Left lung (tissue), 10 donors: Measurements from ENCODE around the gene AMZ1. TPM values are rescaled to one million over a fixed set of nuclear protein-coding genes. Genes with fewer than 3 reads are reported as not detected.
"Not testable (repeated sequence)": the region's sequence is repeated elsewhere in the genome, so short reads cannot be mapped to it uniquely, and the experiment has no call there.

Experiments
- ATAC-seq: fragments of 200-7000 bp; cut with Tn5 transposase; one replicate; pipeline ENCODE4 v1.9.1; 2020; ENCODE audit warnings: moderate library complexity
- DNase-seq, 4 donors: peaks; one replicate each; pipeline ENCODE4 v3.0.0-alpha.2; 2013 to 2020
- H3K27ac ChIP-seq, 2 donors: fragments of 200-600 bp; sonication (generic) in 1 of 2; one replicate each; pipeline versions ENCODE4 v1.5.0 to v1.8.0; 2020 to 2021
- H3K27me3 ChIP-seq, 2 donors: fragments of 200-600 bp; sonication (generic) in 1 of 2; one replicate each; pipeline versions ENCODE4 v1.5.0 to v1.8.0; 2020 to 2021
- H3K36me3 ChIP-seq, 2 donors: fragments of 200-600 bp; sonication (generic) in 1 of 2; one replicate each; pipeline versions ENCODE4 v1.5.0 to v1.8.0; 2020 to 2021
- H3K4me1 ChIP-seq, 2 donors: fragments of 200-600 bp; one replicate each; pipeline ENCODE4 v1.8.0; 2021
- H3K4me3 ChIP-seq, 2 donors: fragments of 200-600 bp; sonication (generic) in 1 of 2; one replicate each; pipeline versions ENCODE4 v1.5.0 to v1.8.0; 2020 to 2021; ENCODE audit warnings: mild to moderate bottlenecking in 1 of 2
- H3K9me3 ChIP-seq, 2 donors: fragments of 200-600 bp; sonication (generic) in 1 of 2; one replicate each; pipeline versions ENCODE4 v1.5.0 to v1.8.0; 2020 to 2021
- CTCF ChIP-seq, 2 donors: fragments of 200-600 bp; sonication (generic) in 1 of 2; IDR thresholded peaks; one replicate each; pipeline versions ENCODE4 v1.5.0 to v1.8.0; 2021; ENCODE audit warnings: antibody characterized with exemption in 2 of 2
- intact Hi-C, 2 donors: fragments of 100-400 bp; cut with DNase I; formaldehyde crosslinking; loops; one replicate each; pipeline versions ENCODE4 v1.11.2 to v1.14.2; 2022
- polyA plus RNA-seq, 6 donors: library from polyadenylated mRNA; unstranded; fragments of 120-200 nt; gene quantifications; one replicate each; pipeline ENCODE4 v1.2.1, GENCODE V29; 2013; ENCODE audit not compliant: insufficient read length in 6 of 6
- total RNA-seq, 2 donors: library from RNA; stranded (reverse); fragmentation: NEBNext Ultra II Directional; extraction: Animal tissue kit (Norgen Biotek cat#: 25700); gene quantifications; one replicate each; pipeline ENCODE4 v1.2.1, GENCODE V29; 2021
- donor health status: DM: no; HTN: yes; CAD: no.
- donor health status: DM: no; HTN: no; CAD: no.

The AMZ1 gene
- total and polyA plus RNA-seq, 8 donors = 0.13 to 1.7 (median 0.71) TPM

- no peaks in the 10 kb centered on the region for H3K27me3 ChIP-seq
- peaks cover 0 to 30% of the 10 kb centered on the region in 2 donors for H3K4me1 ChIP-seq
- H3K36me3 ChIP-seq = peaks cover 0 to 62% of the 10 kb centered on the region in 2 donors
- no peak overlapping the region for H3K4me3 ChIP-seq
- no peak overlapping the region for H3K27ac ChIP-seq
- DNase-seq (peak in 1 of 4 donors; percentile 17), ATAC-seq (no peak)
- TF ChIP-seq CTCF (IDR thresholded peaks at IDR 0.05) = no peak
- intact Hi-C loops = no loop called here
- no peaks in the 10 kb centered on the region for H3K9me3 ChIP-seq
These were observed 38.5 kb downstream of the AMZ1 start for GRCh38 chr7:2726316-2727018.

- H3K27me3 ChIP-seq, ATAC-seq, H3K27ac ChIP-seq, H3K9me3 ChIP-seq, intact Hi-C loops, H3K4me3 ChIP-seq: not testable (repeated sequence)
- Histone ChIP-seq H3K4me1 (peaks cover 0 to 30% of the 10 kb centered on the region in 2 donors), H3K36me3 (peaks cover 0 to 55% of the 10 kb centered on the region in 2 donors)
- peak in 1 of 4 donors; percentile 8 for DNase-seq
These were observed 39.2 kb downstream of the AMZ1 start for GRCh38 chr7:2727206-2727605.

- Histone ChIP-seq H3K36me3 (peaks cover 0 to 52% of the 10 kb centered on the region in 2 donors), H3K4me3 (no peak overlapping the region), H3K27ac (peak overlapping the region; percentile 38 to 39), H3K9me3 (peaks cover 0 to under 1% of the 10 kb centered on the region in 2 donors), H3K4me1 (peaks cover 3 to 38% of the 10 kb centered on the region in 2 donors), H3K27me3 (no peaks in the 10 kb centered on the region)
- intact Hi-C loops = no loop called here
- TF ChIP-seq CTCF (IDR thresholded peaks at IDR 0.05) = no peak
- ATAC-seq = no peak
- no peak for DNase-seq
These were observed 40.5 kb downstream of the AMZ1 start for GRCh38 chr7:2728316-2729030.

GRCh38 chr7:2729031-2729892 lies 41.3 kb downstream of the AMZ1 start:
- Histone ChIP-seq H3K27me3 (no peaks in the 10 kb centered on the region), H3K4me3 (no peak overlapping the region), H3K27ac (peak overlapping the region in 1 of 2 donors; percentile 39), H3K9me3 (peaks cover 0 to 4% of the 10 kb centered on the region in 2 donors), H3K4me1 (peaks cover 3 to 46% of the 10 kb centered on the region in 2 donors), H3K36me3 (peaks cover 0 to 49% of the 10 kb centered on the region in 2 donors)
- ATAC-seq = peak; percentile 5
- TF ChIP-seq CTCF (IDR thresholded peaks at IDR 0.05) = no peak
- DNase-seq = peak in 2 of 4 donors; percentile 35 to 63
- intact Hi-C loops = no loop called here

GRCh38 chr7:2729893-2730716 lies 42.1 kb downstream of the AMZ1 start:
- no peak for TF ChIP-seq CTCF (IDR thresholded peaks at IDR 0.05)
- Histone ChIP-seq H3K4me1 (peaks cover 3 to 55% of the 10 kb centered on the region in 2 donors), H3K27me3 (no peaks in the 10 kb centered on the region), H3K36me3 (peaks cover 0 to 44% of the 10 kb centered on the region in 2 donors), H3K4me3 (no peak overlapping the region), H3K27ac (no peak overlapping the region), H3K9me3 (peaks cover 0 to 4% of the 10 kb centered on the region in 2 donors)
- peak in 2 of 4 donors; percentile 24 to 58 for DNase-seq
- ATAC-seq = peak; percentile 8
- intact Hi-C loops = no loop called here
